Measurements from ENCODE around the gene TRPM2.

The TRPM2 gene

GRCh38 chr21:44353191-44353970, at the start of gene TRPM2:
Gene TRPM2 (plus strand): TSS chr21:44353621. CDS start chr21:44353701, 80 bp downstream.
- DNase-seq, result peak; percentile 43

GRCh38 chr21:44304011-44304616, 49.3 kb upstream of the TRPM2 start:
- DNase-seq, result no peak

GRCh38 chr21:44304877-44305293, 48.5 kb upstream of the TRPM2 start:
- peak; percentile 59 for DNase-seq

GRCh38 chr21:44305691-44306090, 47.7 kb upstream of the TRPM2 start:
- DNase-seq, result no peak

- no peak for DNase-seq
Measured at GRCh38 chr21:44306936-44307704, 46.3 kb upstream of the TRPM2 start.

GRCh38 chr21:44310628-44311507, 42.6 kb upstream of the TRPM2 start:
- DNase-seq, result no peak

GRCh38 chr21:44312089-44312488, 41.3 kb upstream of the TRPM2 start:
- no peak for DNase-seq

- DNase-seq, result no peak
Measured at GRCh38 chr21:44312716-44313115, 40.7 kb upstream of the TRPM2 start.

- DNase-seq, result no peak
Measured at GRCh38 chr21:44313451-44313850, 40.0 kb upstream of the TRPM2 start.

GRCh38 chr21:44314128-44314527, 39.3 kb upstream of the TRPM2 start:
- no peak for DNase-seq

- DNase-seq, result no peak
Measured at GRCh38 chr21:44314561-44314960, 38.9 kb upstream of the TRPM2 start.

- DNase-seq, result no peak
Measured at GRCh38 chr21:44315691-44316203, 37.7 kb upstream of the TRPM2 start.

GRCh38 chr21:44316277-44316900, 37.0 kb upstream of the TRPM2 start:
- no peak for DNase-seq

- DNase-seq, result no peak
Measured at GRCh38 chr21:44317241-44317782, 36.1 kb upstream of the TRPM2 start.

- no peak for DNase-seq
Measured at GRCh38 chr21:44317871-44318270, 35.5 kb upstream of the TRPM2 start.

GRCh38 chr21:44318489-44319285, 34.7 kb upstream of the TRPM2 start:
- no peak for DNase-seq

GRCh38 chr21:44319407-44320065, 33.9 kb upstream of the TRPM2 start:
- DNase-seq, result no peak

GRCh38 chr21:44320847-44321246, 32.6 kb upstream of the TRPM2 start:
- DNase-seq, result no peak

GRCh38 chr21:44321846-44322450, 31.5 kb upstream of the TRPM2 start:
- DNase-seq, result no peak
